KMS-11 (cell line): ENCODE measurements around the gene ZDHHC24.

Source experiments
- H2AFZ ChIP-seq: fragments of 200-600 bp; sonication (generic); 2 replicates; pipeline ENCODE4 v1.6.1; 2016; ENCODE audit warnings: antibody characterized with exemption, mixed run types, low read depth
- H3K27ac ChIP-seq: fragments of 200-600 bp; sonication (generic); 2 replicates; pipeline ENCODE4 v1.6.1; 2016; ENCODE audit warnings: mild to moderate bottlenecking, mixed run types
- H3K27me3 ChIP-seq: fragments of 200-600 bp; sonication (generic); 2 replicates; pipeline ENCODE4 v1.6.1; 2017; ENCODE audit warnings: mild to moderate bottlenecking, low read depth, mixed run types, moderate library complexity; ENCODE audit not compliant: insufficient read depth
- H3K36me3 ChIP-seq: fragments of 200-600 bp; sonication (generic); 2 replicates; pipeline ENCODE4 v1.6.1; 2017; ENCODE audit warnings: mild to moderate bottlenecking, mixed run types; ENCODE audit not compliant: insufficient read depth
- H3K4me1 ChIP-seq: fragments of 200-600 bp; sonication (generic); 2 replicates; pipeline ENCODE4 v1.6.1; 2016; ENCODE audit warnings: mild to moderate bottlenecking, low read depth, mixed run types; ENCODE audit not compliant: poor library complexity, severe bottlenecking
- H3K4me2 ChIP-seq: fragments of 200-600 bp; sonication (generic); 2 replicates; pipeline ENCODE4 v1.7.0; 2016; ENCODE audit warnings: mild to moderate bottlenecking, mixed run types
- H3K4me3 ChIP-seq: fragments of 200-600 bp; sonication (generic); IDR thresholded peaks from 2 replicates; pipeline ENCODE4 v1.6.1; 2017; ENCODE audit warnings: low read depth, low read length, mixed read lengths; ENCODE audit not compliant: insufficient read depth
- H3K79me2 ChIP-seq: fragments of 200-600 bp; sonication (generic); 2 replicates; pipeline ENCODE4 v1.6.1; 2016; ENCODE audit warnings: low read depth, mixed run types; ENCODE audit not compliant: insufficient read depth
- H3K9ac ChIP-seq: fragments of 200-600 bp; sonication (generic); 2 replicates; pipeline ENCODE4 v1.6.1; 2016; ENCODE audit warnings: mild to moderate bottlenecking, mixed run types
- H4K20me1 ChIP-seq: fragments of 200-600 bp; sonication (generic); 2 replicates; pipeline ENCODE4 v1.6.1; 2016; ENCODE audit warnings: mild to moderate bottlenecking, mixed run types; ENCODE audit not compliant: insufficient read depth
- CTCF ChIP-seq: fragments of 200-600 bp; sonication (generic); conservative IDR thresholded peaks from 2 replicates; pipeline ENCODE4 v1.6.1; 2017; ENCODE audit warnings: low read depth, mild to moderate bottlenecking, antibody characterized with exemption, low read length, moderate library complexity, mixed read lengths

ZDHHC24 gene

DNA sequence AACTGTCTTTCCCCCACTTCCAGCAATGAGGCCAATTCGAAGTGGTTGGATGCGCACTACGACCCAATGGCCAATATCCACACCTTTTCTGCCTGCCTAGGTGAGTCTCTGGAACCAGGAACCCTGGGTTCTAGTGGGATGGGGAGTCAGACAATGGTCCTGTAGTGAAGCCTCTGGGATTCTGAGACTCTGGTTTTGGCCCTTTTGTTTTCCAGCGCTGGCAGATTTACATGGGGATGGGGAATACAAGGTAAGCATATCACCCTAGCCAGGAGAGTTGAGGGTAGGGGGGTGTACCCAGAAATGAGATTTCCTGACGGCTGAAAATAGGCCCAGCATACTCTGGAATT, 34.9 kb downstream of the ZDHHC24 start:
- Histone ChIP-seq H3K27me3 (no peaks in the 10 kb centered on the region), H3K27ac (no peak overlapping the region), H3K9ac (no peak overlapping the region; the same call in 1 of the 2 replicates), H3K36me3 (no peaks in the 10 kb centered on the region), H3K4me3 (no peak overlapping the region), H3K4me2 (peak overlapping the region; percentile 83), H2AFZ (peak overlapping the region; percentile 97; the same call in 1 of the 2 replicates), H3K4me1 (peaks cover 9% of the 10 kb centered on the region), H4K20me1 (no peaks in the 10 kb centered on the region), H3K79me2 (peaks cover 6% of the 10 kb centered on the region)
- no peak for TF ChIP-seq CTCF

DNA sequence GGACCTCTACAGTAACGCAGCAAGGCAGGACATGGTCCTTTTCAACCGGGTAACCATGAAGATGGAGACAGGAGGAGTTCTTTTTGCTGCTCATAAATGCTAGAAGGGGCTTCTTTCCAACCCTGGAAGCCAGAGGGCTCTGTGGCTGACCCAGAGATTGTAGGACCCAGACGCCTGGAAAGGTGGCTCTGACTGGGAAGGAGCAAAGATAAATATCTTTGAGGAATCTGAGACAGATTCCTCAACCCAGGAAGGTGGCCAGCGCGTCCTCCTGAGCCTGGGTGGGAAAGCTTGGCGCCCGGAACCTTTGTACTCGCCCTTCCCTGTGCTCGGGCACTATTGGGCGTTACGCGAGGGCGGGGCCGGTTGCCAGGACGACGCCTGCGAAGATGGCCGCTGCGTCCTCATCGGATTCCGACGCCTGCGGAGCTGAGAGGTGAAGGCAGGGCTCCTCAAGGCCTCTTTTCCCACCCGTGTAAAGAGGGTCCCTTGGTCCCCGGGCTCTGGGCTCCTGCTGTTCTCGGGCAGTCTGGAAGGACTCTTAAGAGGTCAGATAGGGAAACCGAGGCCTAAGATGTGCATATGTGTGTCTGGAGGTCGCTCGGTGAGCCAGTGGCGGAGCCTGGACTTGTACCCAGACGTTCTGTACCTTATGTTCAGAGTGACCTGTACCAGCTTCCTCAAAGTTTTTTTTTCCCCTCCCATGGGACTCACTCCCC, 35.4 kb downstream of the ZDHHC24 start, which contains the start of gene BBS1:
Gene BBS1 (plus strand): TSS at position 365 of the 719 bp plus-strand sequence. CDS start 25 bp downstream, at position 390.
- no peak within 1 kb of the TSS for H3K4me3 ChIP-seq
- H3K79me2 ChIP-seq: peaks cover 6% of the 10 kb centered on the region
- H2AFZ ChIP-seq: peak within 1 kb of the TSS; percentile 97
- H3K4me1 ChIP-seq: peaks cover 9% of the 10 kb centered on the region
- no peaks in the 10 kb centered on the region for H3K36me3 ChIP-seq
- H3K9ac ChIP-seq: peak within 1 kb of the TSS; percentile 14; the same call in 1 of the 2 replicates
- H3K27ac ChIP-seq: no peak within 1 kb of the TSS
- no peaks in the 10 kb centered on the region for H3K27me3 ChIP-seq
- no peak for TF ChIP-seq CTCF
- peak within 1 kb of the TSS; percentile 83 for H3K4me2 ChIP-seq
- no peaks in the 10 kb centered on the region for H4K20me1 ChIP-seq

DNA sequence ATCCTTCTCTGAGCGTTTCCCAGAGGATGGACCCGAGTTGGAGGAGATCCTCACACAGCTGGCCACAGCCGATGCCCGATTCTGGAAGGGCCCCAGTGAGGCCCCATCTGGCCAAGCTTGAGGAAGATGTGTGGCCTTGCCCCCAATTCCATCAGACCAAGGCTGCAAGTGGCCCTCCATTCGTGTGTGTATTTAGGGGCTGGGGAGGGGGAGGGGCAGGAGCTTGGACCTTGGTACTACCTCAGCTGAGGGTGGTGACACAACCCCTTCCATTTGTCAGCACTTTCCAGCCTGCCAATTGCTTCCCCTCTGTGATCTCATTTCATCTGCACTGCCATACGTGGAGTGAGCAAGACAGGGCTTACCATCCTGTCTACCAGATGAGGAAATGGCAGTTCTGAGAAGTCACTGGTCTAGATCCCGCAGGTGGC, 36.7 kb downstream of the ZDHHC24 start:
- no peak overlapping the region for H3K9ac ChIP-seq
- H3K4me2 ChIP-seq: no peak overlapping the region
- H3K36me3 ChIP-seq: no peaks in the 10 kb centered on the region
- H3K4me1 ChIP-seq: peaks cover 9% of the 10 kb centered on the region
- H3K4me3 ChIP-seq: no peak overlapping the region
- no peaks in the 10 kb centered on the region for H3K27me3 ChIP-seq
- H3K79me2 ChIP-seq: peaks cover 6% of the 10 kb centered on the region
- TF ChIP-seq CTCF: no peak
- no peaks in the 10 kb centered on the region for H4K20me1 ChIP-seq
- no peak overlapping the region for H3K27ac ChIP-seq
- no peak overlapping the region for H2AFZ ChIP-seq

DNA sequence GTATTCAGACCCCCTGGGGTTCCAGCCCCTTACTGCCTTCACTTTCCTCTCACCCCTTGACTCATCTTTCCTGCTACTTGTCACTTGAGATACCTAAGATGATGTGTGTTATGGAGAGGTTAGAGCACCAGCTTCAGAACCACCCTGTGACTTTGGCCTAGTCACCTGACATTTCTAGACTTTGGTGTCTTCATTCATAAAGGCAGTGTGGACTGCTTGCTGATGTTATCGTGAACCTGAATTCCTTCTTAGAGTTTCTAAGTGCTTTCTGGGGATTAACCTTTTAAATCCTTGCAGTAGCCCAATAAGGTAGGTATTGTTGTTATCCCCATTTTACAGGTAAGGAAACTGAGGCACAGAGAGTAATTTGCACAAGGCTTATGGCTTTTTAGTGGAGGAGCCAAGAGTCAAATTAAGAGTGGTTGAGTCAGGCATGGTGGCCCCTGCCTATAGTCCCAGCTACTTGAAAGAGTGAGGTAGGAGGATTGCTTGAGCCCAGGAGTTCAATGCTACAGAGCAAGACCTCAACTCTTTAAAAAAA, 40.5 kb downstream of the ZDHHC24 start:
- H4K20me1 ChIP-seq: no peaks in the 10 kb centered on the region
- H3K4me2 ChIP-seq: no peak overlapping the region
- no peak overlapping the region for H3K9ac ChIP-seq
- H3K79me2 ChIP-seq: no peaks in the 10 kb centered on the region
- no peak overlapping the region for H3K27ac ChIP-seq
- TF ChIP-seq CTCF: no peak
- no peaks in the 10 kb centered on the region for H3K27me3 ChIP-seq
- peaks cover 4% of the 10 kb centered on the region for H3K4me1 ChIP-seq
- H2AFZ ChIP-seq: no peak overlapping the region
- H3K36me3 ChIP-seq: no peaks in the 10 kb centered on the region
- no peak overlapping the region for H3K4me3 ChIP-seq
